BLaER1 (cell line): ENCODE data around the gene SH3D21.
A peak's percentile ranks its signal among the peaks of the same experiment; 100 is the strongest.

Source experiments
- H3K27ac ChIP-seq: shearing (Covaris generic); formaldehyde crosslinking; 2 replicates; pipeline ENCODE4 v1.8.1; 2022
- H3K27me3 ChIP-seq: shearing (Covaris generic); formaldehyde crosslinking; 2 replicates; pipeline ENCODE4 v1.8.1; 2022
- H3K36me3 ChIP-seq: shearing (Covaris generic); formaldehyde crosslinking; 2 replicates; pipeline ENCODE4 v1.8.1; 2022
- H3K4me1 ChIP-seq: shearing (Covaris generic); formaldehyde crosslinking; 2 replicates; pipeline ENCODE4 v1.8.1; 2022
- H3K4me2 ChIP-seq: shearing (Covaris generic); formaldehyde crosslinking; 2 replicates; pipeline ENCODE4 v1.8.1; 2022
- H3K4me3 ChIP-seq: shearing (Covaris generic); formaldehyde crosslinking; 2 replicates; pipeline ENCODE4 v1.8.1; 2022
- H3K9ac ChIP-seq: shearing (Covaris generic); formaldehyde crosslinking; 2 replicates; pipeline ENCODE4 v1.8.1; 2022
- H3K9me3 ChIP-seq: shearing (Covaris generic); formaldehyde crosslinking; 2 replicates; pipeline ENCODE4 v1.8.1; 2022
- H4K20me1 ChIP-seq: shearing (Covaris generic); formaldehyde crosslinking; 2 replicates; pipeline ENCODE4 v1.8.1; 2022
- Cebpa-rat ChIP-seq: shearing (Covaris generic); IDR thresholded peaks from 2 replicates; pipeline ENCODE4 v1.8.1; 2022

Gene SH3D21

GRCh38 chr1:36342426-36343185, 36.4 kb downstream of the SH3D21 start:
- Histone ChIP-seq H3K4me3 (no peak overlapping the region), H3K9ac (peak overlapping the region; percentile 31; the same call in 1 of the 2 replicates), H3K4me2 (peak overlapping the region; percentile 54), H3K36me3 (peaks cover 40% of the 10 kb centered on the region), H3K27ac (peak overlapping the region; percentile 52), H4K20me1 (no peaks in the 10 kb centered on the region), H3K4me1 (peaks cover 57% of the 10 kb centered on the region), H3K27me3 (no peaks in the 10 kb centered on the region), H3K9me3 (no peaks in the 10 kb centered on the region)
- no peak for TF ChIP-seq Cebpa-rat

- Histone ChIP-seq H3K9ac (no peak overlapping the region), H3K4me2 (no peak overlapping the region), H3K4me3 (no peak overlapping the region)
These were observed 37.7 kb downstream of the SH3D21 start for GRCh38 chr1:36343651-36344394.

GRCh38 chr1:36344395-36344680, 38.2 kb downstream of the SH3D21 start:
- Histone ChIP-seq H3K9me3 (no peaks in the 10 kb centered on the region), H4K20me1 (no peaks in the 10 kb centered on the region), H3K27ac (no peak overlapping the region), H3K27me3 (no peaks in the 10 kb centered on the region), H3K4me2 (no peak overlapping the region), H3K4me3 (no peak overlapping the region), H3K4me1 (peaks cover 44% of the 10 kb centered on the region), H3K9ac (no peak overlapping the region), H3K36me3 (peaks cover 55% of the 10 kb centered on the region)
- TF ChIP-seq Cebpa-rat: no peak

More at GRCh38 chr1:36343651-36344394, 37.7 kb downstream of the SH3D21 start:
- no peak for TF ChIP-seq Cebpa-rat
- Histone ChIP-seq H3K4me1 (peaks cover 45% of the 10 kb centered on the region), H3K9me3 (no peaks in the 10 kb centered on the region), H3K36me3 (peaks cover 52% of the 10 kb centered on the region), H3K27ac (no peak overlapping the region), H3K27me3 (no peaks in the 10 kb centered on the region), H4K20me1 (no peaks in the 10 kb centered on the region)

- TF ChIP-seq Cebpa-rat: no peak
- Histone ChIP-seq H3K4me2 (no peak overlapping the region), H4K20me1 (no peaks in the 10 kb centered on the region), H3K27me3 (no peaks in the 10 kb centered on the region), H3K4me3 (no peak overlapping the region), H3K27ac (no peak overlapping the region), H3K36me3 (peaks cover 59% of the 10 kb centered on the region), H3K9me3 (no peaks in the 10 kb centered on the region), H3K4me1 (peaks cover 44% of the 10 kb centered on the region), H3K9ac (no peak overlapping the region)
These were observed 39.2 kb downstream of the SH3D21 start for GRCh38 chr1:36345353-36345752.

GRCh38 chr1:36346741-36347370, 40.7 kb downstream of the SH3D21 start:
- 0 out of 2 replicates have a peak overlapping the region, but pooled peaks have one; percentile 8 for H3K9ac ChIP-seq
- peaks cover 14% of the 10 kb centered on the region; the same call in 1 of the 2 replicates for H4K20me1 ChIP-seq
- no peaks in the 10 kb centered on the region for H3K9me3 ChIP-seq
- H3K4me3 ChIP-seq: no peak overlapping the region
- TF ChIP-seq Cebpa-rat: no peak
- H3K27ac ChIP-seq: peak overlapping the region; percentile 20; the same call in 1 of the 2 replicates
- H3K27me3 ChIP-seq: no peaks in the 10 kb centered on the region
- peaks cover 55% of the 10 kb centered on the region for H3K36me3 ChIP-seq
- peaks cover 48% of the 10 kb centered on the region for H3K4me1 ChIP-seq
- H3K4me2 ChIP-seq: no peak overlapping the region

- Histone ChIP-seq H3K36me3 (peaks cover 68% of the 10 kb centered on the region), H3K27ac (no peak overlapping the region), H3K4me2 (no peak overlapping the region), H3K4me1 (peaks cover 51% of the 10 kb centered on the region), H3K27me3 (no peaks in the 10 kb centered on the region), H3K9ac (no peak overlapping the region; the same call in 1 of the 2 replicates), H3K9me3 (no peaks in the 10 kb centered on the region), H4K20me1 (peaks cover 16% of the 10 kb centered on the region; the same call in 1 of the 2 replicates), H3K4me3 (no peak overlapping the region)
- no peak for TF ChIP-seq Cebpa-rat
These were observed 43.1 kb downstream of the SH3D21 start for GRCh38 chr1:36349241-36349671.

GRCh38 chr1:36349839-36350238, 43.7 kb downstream of the SH3D21 start:
- Histone ChIP-seq H3K4me2 (peak overlapping the region; percentile 82), H3K27me3 (no peaks in the 10 kb centered on the region), H3K36me3 (peaks cover 73% of the 10 kb centered on the region), H3K9ac (0 out of 2 replicates have a peak overlapping the region, but pooled peaks have one; percentile 1), H3K4me1 (peaks cover 51% of the 10 kb centered on the region), H3K27ac (peak overlapping the region; percentile 0; the same call in 1 of the 2 replicates), H3K9me3 (no peaks in the 10 kb centered on the region), H4K20me1 (peaks cover 16% of the 10 kb centered on the region; the same call in 1 of the 2 replicates), H3K4me3 (no peak overlapping the region)
- no peak for TF ChIP-seq Cebpa-rat

- Histone ChIP-seq H3K27ac (peak overlapping the region; percentile 44; the same call in 1 of the 2 replicates), H3K4me2 (peak overlapping the region; percentile 82), H3K27me3 (no peaks in the 10 kb centered on the region), H3K9ac (peak overlapping the region; percentile 1; the same call in 1 of the 2 replicates), H3K9me3 (no peaks in the 10 kb centered on the region), H3K36me3 (peaks cover 73% of the 10 kb centered on the region), H3K4me3 (no peak overlapping the region), H4K20me1 (peaks cover 16% of the 10 kb centered on the region; the same call in 1 of the 2 replicates), H3K4me1 (peaks cover 51% of the 10 kb centered on the region)
- TF ChIP-seq Cebpa-rat: no peak
These were observed 44.6 kb downstream of the SH3D21 start for GRCh38 chr1:36350659-36351226.

GRCh38 chr1:36351227-36351977, 45.2 kb downstream of the SH3D21 start:
- peaks cover 72% of the 10 kb centered on the region for H3K36me3 ChIP-seq
- no peak for TF ChIP-seq Cebpa-rat
- H3K9me3 ChIP-seq: no peaks in the 10 kb centered on the region
- peak overlapping the region; percentile 44; the same call in 1 of the 2 replicates for H3K27ac ChIP-seq
- H3K9ac ChIP-seq: peak overlapping the region; percentile 1; the same call in 1 of the 2 replicates
- H3K4me3 ChIP-seq: no peak overlapping the region
- H3K27me3 ChIP-seq: no peaks in the 10 kb centered on the region
- H3K4me2 ChIP-seq: peak overlapping the region; percentile 82
- peaks cover 16% of the 10 kb centered on the region; the same call in 1 of the 2 replicates for H4K20me1 ChIP-seq
- H3K4me1 ChIP-seq: peaks cover 51% of the 10 kb centered on the region
